ENCODE results near the gene ROS1.

ROS1 gene

GRCh38 chr6:117375446-117375845 is 50.3 kb downstream of the ROS1 start:
- DNase-seq: no peak

GRCh38 chr6:117373211-117373813 is 52.4 kb downstream of the ROS1 start:
- DNase-seq: no peak

GRCh38 chr6:117372289-117372688 is 53.5 kb downstream of the ROS1 start:
- DNase-seq: peak; percentile 1

DNA sequence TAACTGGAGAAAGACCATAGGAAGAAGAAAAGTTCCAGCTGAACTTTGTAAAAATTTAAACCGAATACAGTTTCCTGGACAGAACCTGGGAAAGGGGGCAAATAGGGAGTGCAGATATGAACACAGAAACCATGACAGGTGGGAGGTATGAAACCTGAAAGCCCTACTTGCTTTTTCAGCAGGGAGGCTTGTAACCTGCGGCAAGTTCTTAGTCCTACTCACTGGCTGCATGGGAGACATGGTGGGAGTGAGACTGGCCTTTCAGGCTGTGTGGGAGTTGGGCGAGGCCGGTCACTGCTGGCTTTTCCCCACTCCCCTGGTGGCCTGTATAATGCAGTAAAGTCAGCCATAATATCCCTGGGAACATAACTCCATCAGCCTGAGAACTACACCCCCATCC is 54.2 kb downstream of the ROS1 start:
- DNase-seq: no peak

- DNase-seq: peak; percentile 18
Measured at GRCh38 chr6:117359581-117359980, 66.2 kb downstream of the ROS1 start.

DNA sequence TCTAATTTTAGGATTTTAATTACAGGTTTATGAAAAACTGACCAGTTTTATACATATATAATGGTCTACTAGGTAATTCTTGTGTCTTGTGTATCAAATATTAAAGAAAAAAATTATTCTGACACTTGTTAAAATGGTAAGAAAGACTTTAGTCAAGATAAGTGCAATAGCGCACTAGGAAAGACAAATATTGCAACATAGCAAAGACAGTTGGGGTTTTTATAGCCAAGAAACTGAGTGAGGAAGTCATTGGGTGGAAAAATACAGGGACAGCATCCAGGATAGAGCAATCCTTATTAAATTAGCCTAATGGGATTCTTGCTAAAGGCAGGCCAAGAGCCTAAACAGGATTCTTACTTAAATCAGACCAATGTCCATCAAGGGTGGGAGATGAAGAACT is 71.1 kb downstream of the ROS1 start:
- DNase-seq: no peak

DNA sequence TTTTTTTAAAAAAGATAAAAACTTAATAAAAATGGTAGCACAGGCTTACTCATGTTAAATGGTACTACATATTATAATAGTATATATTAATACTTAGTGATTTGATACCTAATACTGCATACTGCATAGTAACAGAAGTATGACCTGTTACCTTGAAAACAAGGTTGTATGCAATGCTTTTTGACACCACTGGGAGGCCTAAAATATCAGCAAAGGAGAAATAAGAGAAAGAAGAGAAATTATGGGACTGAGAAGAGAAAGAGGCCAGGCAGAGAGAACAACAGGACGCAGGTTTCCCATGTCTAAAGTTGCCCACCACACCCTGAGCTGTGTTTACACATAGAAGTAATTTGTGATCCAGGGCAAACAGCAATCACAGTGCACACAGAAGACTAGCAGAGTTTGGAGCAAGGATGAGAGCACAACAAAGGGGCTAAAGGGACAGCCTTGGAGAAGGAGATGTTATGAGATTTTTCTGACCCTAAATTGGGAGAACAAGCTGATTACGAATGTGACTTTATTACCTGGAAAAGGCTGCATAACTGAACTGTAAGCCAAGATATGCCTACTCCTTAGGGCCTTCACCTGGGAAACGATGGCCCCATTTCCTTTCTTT is 73.2 kb downstream of the ROS1 start:
- DNase-seq: peak; percentile 13

- no peak for DNase-seq
Measured at GRCh38 chr6:117351521-117351920, 74.2 kb downstream of the ROS1 start.

GRCh38 chr6:117346142-117346930 is 79.4 kb downstream of the ROS1 start:
- peak; percentile 59 for DNase-seq

DNA sequence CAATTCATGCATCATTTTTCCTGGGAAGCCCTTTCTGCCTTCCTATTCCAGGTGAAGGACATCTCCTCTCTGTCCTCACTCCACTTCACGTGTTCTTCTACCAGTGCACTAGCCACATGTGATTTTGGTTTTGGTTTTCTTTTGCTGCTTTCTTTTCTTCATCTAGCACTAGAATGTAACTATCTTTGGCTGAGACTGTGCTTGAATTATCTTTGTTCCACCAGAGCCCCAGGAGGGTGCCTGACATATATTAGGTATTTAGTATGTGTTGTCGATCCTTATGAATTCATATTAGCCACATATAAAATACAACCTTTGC is 80.5 kb downstream of the ROS1 start:
- no peak for DNase-seq

DNA sequence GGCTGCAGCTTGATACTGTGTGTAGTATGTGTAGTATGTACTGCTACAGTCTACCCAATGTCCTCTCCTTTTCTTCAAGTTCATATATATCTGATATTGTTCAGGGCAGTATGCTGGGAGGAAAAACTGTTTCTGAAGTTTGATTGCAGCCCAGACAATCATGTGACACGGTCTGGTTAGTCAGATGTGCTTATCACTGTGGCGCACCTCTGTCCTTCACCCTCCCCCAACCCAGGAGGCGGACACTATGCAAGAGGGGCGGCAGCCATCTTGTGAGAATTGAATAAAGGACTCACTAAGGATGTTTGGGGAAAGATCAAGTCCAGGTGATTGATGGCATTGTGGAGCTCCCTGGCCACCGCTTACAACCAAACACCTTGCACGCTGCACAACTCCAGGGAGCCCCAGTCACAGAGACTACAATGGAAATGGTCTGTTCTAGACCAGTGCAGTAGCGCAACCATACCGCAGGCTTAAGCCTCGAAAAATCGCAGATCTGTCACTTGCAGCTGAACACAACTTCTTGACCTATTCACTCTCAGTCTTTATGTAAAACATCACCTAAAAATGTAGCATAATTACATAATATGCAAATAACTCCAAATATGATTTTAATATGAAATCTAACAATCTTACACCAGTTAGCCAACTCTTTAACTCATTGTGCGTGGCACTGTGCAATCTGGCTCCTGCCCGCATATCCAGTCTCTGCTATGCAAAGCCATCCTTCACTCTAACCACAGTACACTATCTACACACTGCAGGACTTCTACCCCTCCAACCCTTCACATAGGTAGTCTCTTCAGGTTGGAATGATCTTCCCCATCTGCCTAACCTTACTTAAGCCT is 81.1 kb downstream of the ROS1 start:
- DNase-seq: peak; percentile 18

DNA sequence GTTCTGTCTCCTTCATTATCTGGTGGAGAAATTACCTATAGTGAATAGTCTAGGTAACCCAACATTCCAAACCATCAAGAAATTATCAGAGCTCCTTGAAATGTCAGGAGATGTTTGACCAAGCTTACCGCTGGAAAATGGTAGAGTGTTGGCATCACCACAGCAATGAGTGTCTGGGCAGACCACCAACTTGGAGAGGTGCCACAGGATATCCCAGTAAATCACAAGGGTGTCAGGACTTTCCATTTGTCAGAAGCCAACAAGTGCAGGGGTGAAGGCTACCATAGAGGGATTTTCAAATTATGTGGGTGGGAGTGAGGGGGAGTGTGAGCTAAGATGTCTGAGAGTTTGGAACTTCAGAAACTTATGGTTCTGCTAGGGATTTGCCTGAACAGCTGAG is 87.2 kb downstream of the ROS1 start:
- no peak for DNase-seq

GRCh38 chr6:117329926-117330325 is 95.8 kb downstream of the ROS1 start:
- no peak for DNase-seq

- DNase-seq: no peak
Measured at GRCh38 chr6:117328500-117328899, 97.2 kb downstream of the ROS1 start.

DNA sequence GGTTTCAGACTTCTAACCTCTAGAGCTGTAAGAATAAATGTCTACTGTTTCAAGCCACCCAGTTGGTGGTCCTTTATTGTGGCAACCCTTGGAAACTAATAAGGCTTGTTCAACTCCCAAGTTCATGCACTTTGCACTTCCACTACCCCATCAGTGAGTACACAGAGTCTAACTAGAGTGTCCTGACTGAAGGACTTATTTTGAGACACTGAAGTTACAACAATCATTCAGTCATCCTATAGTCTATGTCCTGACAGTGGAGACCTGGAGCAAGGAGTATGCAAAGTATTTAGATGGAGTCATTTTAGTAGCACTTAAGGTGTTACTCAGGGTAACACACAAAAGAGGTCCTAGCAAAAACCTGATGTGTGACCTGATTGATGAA is 97.7 kb downstream of the ROS1 start:
- no peak for DNase-seq

DNA sequence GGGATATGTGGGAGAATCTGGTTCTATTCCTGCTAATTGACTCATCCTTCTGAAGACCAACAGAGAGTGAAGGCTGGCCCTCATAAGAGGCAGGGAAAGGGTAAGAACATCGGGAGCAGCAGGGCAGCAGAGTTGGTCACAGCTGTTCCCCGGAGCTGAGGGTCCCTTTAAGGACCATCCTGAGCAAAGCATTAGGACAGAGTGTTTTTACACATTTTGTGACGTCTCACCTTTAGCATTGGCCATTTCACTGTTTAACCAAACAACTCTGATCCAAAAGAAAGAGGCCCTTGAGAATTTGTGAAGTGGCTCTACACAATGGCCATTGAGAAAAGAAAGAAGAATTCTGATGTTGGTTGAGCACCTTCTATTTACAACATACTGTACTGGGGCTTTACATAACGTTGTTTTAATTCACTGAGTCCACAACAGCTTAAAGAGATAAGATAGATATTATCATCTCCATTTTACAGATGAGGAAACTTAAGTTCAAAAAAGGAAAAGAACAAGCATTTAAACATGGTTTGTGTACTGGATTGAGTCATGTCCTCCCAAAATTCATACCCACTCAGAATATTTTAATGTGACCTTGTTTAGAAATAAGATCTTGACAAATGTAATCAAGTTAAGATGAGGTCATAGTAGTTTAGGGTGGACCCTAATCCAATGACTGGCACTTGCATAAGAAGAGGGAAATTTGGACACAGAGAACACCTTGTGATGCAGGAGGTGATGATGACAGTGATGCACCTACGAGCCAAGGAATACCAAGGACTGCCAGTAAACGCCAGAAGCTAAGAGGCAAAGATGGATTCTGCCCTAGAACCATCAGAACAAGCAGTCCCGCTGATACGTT is 98.4 kb downstream of the ROS1 start:
- DNase-seq: no peak

DNA sequence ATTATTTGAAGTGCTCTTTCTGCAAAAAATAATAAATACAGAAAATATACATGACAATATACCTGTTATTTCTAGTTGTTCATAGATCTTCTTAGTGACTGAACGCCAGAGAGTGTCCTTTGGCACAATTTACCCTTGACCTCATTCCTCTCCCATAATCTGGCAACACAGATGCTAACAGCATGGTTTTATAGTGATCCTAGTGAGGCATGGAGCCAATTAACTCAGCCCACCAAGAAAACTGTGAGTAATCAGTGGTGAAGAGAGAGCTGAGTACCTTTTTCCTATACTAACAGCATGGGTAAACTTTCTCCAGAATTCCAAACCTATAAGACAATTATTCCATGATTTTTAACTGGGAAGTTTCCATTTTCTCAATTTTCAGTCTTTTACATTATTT is 99.3 kb downstream of the ROS1 start:
- no peak for DNase-seq

DNA sequence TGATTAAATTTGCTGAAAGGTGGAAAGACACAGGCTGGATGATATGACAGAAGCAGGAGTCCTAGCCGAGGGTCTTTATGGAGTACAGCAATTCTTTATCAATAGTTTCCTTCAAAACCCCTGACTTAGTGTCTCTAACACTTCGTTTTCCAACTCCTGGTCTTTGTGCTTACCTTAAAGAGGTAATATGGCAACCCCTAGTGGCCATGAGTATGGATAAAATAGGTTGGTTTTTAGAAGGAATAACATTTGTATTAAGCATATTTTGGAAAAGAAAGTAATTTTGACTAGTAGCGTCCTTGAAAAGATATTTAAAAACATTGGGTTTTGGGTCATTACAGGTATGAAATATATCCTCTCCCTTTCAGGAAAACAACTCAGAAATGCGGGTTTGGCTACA is 108.5 kb downstream of the ROS1 start:
- peak; percentile 26 for DNase-seq

DNA sequence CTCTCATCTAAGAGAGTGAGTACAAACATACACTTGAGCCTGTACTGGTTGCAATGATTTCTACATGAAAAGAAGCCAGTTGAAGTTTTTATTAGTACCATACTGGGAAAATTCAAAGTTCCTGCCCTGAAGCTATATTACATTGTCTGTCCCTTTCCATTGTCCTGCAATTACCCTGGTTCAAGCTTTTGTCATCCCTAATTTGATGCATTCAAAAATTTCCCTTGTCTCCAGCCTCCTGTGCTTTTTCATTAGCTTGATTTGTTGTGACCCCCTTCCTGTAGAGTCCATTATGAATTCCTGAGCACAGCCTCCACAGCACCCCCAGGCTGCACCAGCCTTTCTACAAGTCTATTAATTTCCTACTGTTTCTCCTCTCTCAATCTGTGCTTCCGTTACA is 114.0 kb downstream of the ROS1 start:
- DNase-seq: no peak

GRCh38 chr6:117311310-117311709 is 114.4 kb downstream of the ROS1 start:
- DNase-seq: no peak

DNA sequence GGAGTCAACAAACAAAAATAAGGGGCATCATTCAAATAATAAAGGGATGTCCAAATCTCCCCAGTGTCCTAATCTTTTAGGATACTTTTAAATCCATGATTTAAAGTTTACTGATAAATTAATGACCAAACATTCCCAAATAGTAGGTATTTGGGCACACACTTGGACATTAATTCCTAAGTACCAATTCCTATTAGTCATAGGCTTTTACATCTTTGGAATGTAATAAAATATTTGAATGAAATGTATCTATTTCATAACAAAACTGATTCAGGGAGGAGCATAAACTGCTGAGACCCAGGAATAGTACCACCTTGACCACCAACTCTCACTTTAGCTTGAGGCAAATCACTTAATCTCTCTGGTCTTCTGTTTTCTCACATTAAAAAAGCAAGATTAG is 116.1 kb downstream of the ROS1 start:
- DNase-seq: no peak

DNA sequence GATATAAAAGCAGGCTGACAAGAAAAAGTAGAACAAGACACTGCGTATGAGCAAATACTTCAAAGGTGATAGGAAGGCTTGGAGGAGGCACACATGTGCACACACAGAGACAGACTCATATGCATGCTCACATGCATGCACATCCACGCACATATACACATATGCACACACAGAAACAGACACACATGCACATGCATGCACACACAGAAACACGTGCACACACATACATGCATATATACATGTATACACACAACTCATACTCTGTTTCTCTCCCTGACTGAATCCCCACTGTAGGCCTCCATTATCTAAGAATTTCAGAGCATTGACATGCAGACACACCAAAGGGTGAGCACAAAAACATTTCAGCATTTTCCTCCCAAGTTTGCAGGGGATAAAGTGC is 116.7 kb downstream of the ROS1 start:
- DNase-seq: no peak

DNA sequence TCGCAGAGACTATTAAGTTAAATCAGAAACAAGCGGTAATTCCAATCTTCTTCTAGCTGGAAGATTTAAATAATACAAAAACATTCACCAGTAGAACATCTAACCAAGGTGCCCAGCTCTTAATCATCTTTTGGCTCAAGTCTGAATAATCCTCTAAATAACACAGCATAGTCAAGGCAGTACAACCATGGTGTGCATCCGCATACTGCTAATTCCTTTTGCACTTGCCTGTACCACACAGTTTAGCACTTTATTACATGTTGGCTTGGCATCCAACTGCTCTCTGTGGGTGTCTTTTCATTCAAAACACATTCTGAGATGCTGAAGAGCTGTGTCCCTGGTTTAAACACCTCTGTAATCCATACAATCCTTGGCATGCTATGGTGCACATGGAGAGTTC is 118.1 kb downstream of the ROS1 start:
- no peak for DNase-seq
